Tibial nerve (tissue), 4 donors: ENCODE data around the gene CDKN2A. TPM values are rescaled to one million over a fixed set of nuclear protein-coding genes. Genes with fewer than 3 reads are reported as not detected.

ENCODE experiments used
- DNase-seq, 2 donors: peaks; one replicate each; pipeline ENCODE4 v3.0.0-alpha.2; 2019; ENCODE audit warnings: low spot score in 2 of 2
- H3K27ac ChIP-seq, 4 donors: fragments of 200-600 bp; sonication (generic) in 3 of 4; one replicate each; pipeline ENCODE4 v1.5.1; 2017 to 2019; ENCODE audit warnings: mild to moderate bottlenecking in 1 of 4
- H3K27me3 ChIP-seq, 2 donors: fragments of 200-600 bp; sonication (generic) in 1 of 2; one replicate each; pipeline versions ENCODE4 v1.5.1 to v1.6.0; 2017 to 2019
- H3K36me3 ChIP-seq, 3 donors: fragments of 200-600 bp; sonication (generic); one replicate each; pipeline ENCODE4 v1.5.1; 2018 to 2019
- H3K4me1 ChIP-seq, 4 donors: fragments of 200-600 bp; sonication (generic) in 3 of 4; one replicate each; pipeline ENCODE4 v1.5.1; 2017 to 2019
- H3K4me3 ChIP-seq, 4 donors: fragments of 200-600 bp; sonication (generic) in 3 of 4; one replicate each; pipeline ENCODE4 v1.5.1; 2017 to 2019; ENCODE audit warnings: mild to moderate bottlenecking in 1 of 4, moderate library complexity in 1 of 4
- H3K9me3 ChIP-seq, 4 donors: fragments of 200-600 bp; sonication (generic) in 3 of 4; one replicate each; pipeline ENCODE4 v1.5.1; 2017 to 2019
- EP300 ChIP-seq, 2 donors: sonication (generic); formaldehyde crosslinking; IDR thresholded peaks; one replicate each; pipeline ENCODE4 v1.6.1; 2017; ENCODE audit warnings: antibody characterized with exemption in 2 of 2, mild to moderate bottlenecking in 1 of 2
- POLR2A ChIP-seq, 2 donors: fragments of 450-650 bp; IDR thresholded peaks; one replicate each; pipeline ENCODE4 v1.6.1; 2017; ENCODE audit warnings: antibody characterized with exemption in 2 of 2, mild to moderate bottlenecking in 2 of 2, moderate library complexity in 2 of 2
- WGBS, 2 donors: methylation state at CpG; one replicate each; pipeline ENCODE4 v1.1.5; 2018; 5-methylcytosine and 5-hydroxymethylcytosine counted together
- total RNA-seq, 4 donors: library from RNA; depleted of rRNA; stranded (reverse); fragments of >200 nt; gene quantifications; one replicate each; pipeline ENCODE4 v1.1.0, GENCODE V29; 2016
- TF ChIP-seq, protein P1 (sequence below), 5 experiments: fragments of 200-600 bp in 3 of 5; fragments of 450-650 bp in 2 of 5; sonication (generic) in 3 of 5; IDR thresholded peaks; one replicate each; pipeline ENCODE4 v1.5.1; 2016 to 2019; ENCODE audit warnings: antibody characterized with exemption in 5 of 5, mild to moderate bottlenecking in 3 of 5, moderate library complexity in 2 of 5

CDKN2A gene
- total RNA-seq, 4 donors from 2014 or later: 1.7 to 11.6 (median 2.4) TPM

DNA sequence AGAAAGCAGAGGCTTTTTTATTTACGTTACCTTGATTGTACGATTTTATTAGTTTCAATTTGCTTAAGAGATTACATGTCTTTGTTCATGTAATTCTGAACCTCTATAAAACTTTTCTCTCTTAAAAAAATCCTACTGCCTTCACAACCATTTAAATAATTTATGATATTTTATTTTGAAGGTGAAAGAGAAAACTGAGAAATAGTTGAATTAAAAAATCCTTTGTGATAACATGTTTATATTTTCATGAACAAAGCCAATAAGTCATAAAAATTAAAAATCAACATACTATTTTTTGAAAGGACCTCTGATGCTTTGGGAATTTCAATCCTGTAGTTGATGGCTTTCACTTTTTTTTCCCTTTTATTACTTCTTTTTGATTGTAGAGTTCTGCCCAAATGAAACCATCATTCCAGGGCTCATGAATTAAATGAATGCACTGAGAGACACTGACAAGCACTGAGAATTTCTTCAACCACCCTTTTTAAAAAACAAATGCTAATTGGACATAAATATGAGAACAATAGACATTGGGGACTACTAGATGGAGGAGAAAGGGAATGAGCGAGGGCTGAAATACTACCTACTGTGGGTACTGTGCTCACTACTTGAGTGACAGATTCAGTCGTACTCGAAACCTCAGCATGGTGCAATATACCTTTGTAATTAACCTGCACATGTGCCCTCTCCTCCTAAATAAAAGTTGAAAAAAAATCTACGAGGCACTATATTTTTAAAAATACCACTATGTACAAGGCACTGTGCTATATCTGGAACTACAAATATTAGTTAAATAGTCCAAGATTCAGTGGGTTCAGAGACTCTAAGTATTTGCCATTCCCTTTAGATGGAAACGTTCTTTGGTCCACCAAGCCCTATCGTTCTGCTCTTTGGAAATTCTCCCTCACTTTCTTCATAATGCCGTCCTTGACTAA, 5.9 kb downstream of the CDKN2A start:
- TF ChIP-seq POLR2A (IDR thresholded peaks at IDR 0.05) (no peak), EP300 (IDR thresholded peaks at IDR 0.05) (no peak)
- TF ChIP-seq, protein P1, sequence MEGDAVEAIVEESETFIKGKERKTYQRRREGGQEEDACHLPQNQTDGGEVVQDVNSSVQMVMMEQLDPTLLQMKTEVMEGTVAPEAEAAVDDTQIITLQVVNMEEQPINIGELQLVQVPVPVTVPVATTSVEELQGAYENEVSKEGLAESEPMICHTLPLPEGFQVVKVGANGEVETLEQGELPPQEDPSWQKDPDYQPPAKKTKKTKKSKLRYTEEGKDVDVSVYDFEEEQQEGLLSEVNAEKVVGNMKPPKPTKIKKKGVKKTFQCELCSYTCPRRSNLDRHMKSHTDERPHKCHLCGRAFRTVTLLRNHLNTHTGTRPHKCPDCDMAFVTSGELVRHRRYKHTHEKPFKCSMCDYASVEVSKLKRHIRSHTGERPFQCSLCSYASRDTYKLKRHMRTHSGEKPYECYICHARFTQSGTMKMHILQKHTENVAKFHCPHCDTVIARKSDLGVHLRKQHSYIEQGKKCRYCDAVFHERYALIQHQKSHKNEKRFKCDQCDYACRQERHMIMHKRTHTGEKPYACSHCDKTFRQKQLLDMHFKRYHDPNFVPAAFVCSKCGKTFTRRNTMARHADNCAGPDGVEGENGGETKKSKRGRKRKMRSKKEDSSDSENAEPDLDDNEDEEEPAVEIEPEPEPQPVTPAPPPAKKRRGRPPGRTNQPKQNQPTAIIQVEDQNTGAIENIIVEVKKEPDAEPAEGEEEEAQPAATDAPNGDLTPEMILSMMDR (IDR thresholded peaks at IDR 0.05): no peak
- Histone ChIP-seq H3K27me3 (peaks cover 0 to 86% of the 10 kb centered on the region in 2 donors), H3K36me3 (no peaks in the 10 kb centered on the region), H3K9me3 (no peaks in the 10 kb centered on the region), H3K4me3 (no peak overlapping the region), H3K4me1 (peaks cover 0 to 8% (median under 1%) of the 10 kb centered on the region in 4 donors), H3K27ac (no peak overlapping the region)
- DNase-seq: no peak
- WGBS, 2 donors: 43 to 45% methylated on average over 9 of the region's 9 CpGs

DNA sequence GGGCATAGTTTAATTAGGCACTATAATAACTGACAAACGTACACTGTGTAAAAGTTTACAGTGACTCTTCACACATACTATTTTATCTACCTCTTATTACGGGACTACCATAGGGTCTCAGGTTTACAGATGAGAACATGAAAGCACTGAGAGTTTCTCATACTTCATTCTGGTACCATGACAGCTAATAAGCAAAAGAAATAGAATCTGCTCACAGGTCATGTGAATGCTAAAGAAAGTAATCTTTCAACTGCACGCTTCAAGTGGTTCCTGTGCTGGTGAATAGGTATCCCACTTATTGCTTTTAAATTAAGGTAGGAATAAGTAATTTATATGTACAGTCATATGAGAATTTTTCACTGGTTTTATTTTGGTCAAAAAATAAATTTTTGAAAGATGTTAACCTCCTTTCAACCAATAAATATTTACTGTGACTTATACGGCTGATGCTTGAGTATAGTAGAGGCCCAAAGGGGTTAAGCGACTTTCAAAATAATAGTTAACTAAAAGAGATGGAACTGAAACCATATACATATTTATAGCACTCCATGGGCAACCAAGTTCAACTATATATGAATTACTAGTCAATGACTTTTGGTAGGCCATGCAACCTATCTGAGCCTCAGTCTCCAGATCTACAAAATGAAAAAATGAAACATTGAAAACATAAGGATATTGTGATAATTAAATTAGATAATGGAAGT, 8.1 kb downstream of the CDKN2A start:
- TF ChIP-seq EP300 (IDR thresholded peaks at IDR 0.05) (no peak), POLR2A (IDR thresholded peaks at IDR 0.05) (no peak)
- TF ChIP-seq, protein P1 (IDR thresholded peaks at IDR 0.05): no peak
- DNase-seq: no peak
- Histone ChIP-seq H3K4me1 (peaks cover 0 to 8% (median 0%) of the 10 kb centered on the region in 4 donors), H3K4me3 (no peak overlapping the region), H3K27me3 (peaks cover 0 to 89% of the 10 kb centered on the region in 2 donors), H3K36me3 (no peaks in the 10 kb centered on the region), H3K9me3 (no peaks in the 10 kb centered on the region), H3K27ac (no peak overlapping the region)
- WGBS, 2 donors: 74 to 76% methylated on average over 5 of the region's 5 CpGs

GRCh38 chr9:21984101-21984500, 10.1 kb downstream of the CDKN2A start:
- no peak for DNase-seq
- H3K4me3 ChIP-seq: no peak overlapping the region
- H3K9me3 ChIP-seq: no peaks in the 10 kb centered on the region
- H3K27ac ChIP-seq: no peak overlapping the region
- no peaks in the 10 kb centered on the region for H3K4me1 ChIP-seq
- peaks cover 0 to 85% of the 10 kb centered on the region in 2 donors for H3K27me3 ChIP-seq
- TF ChIP-seq EP300 (IDR thresholded peaks at IDR 0.05) (no peak), POLR2A (IDR thresholded peaks at IDR 0.05) (no peak)
- TF ChIP-seq, protein P1 (IDR thresholded peaks at IDR 0.05): no peak
- no peaks in the 10 kb centered on the region for H3K36me3 ChIP-seq

DNA sequence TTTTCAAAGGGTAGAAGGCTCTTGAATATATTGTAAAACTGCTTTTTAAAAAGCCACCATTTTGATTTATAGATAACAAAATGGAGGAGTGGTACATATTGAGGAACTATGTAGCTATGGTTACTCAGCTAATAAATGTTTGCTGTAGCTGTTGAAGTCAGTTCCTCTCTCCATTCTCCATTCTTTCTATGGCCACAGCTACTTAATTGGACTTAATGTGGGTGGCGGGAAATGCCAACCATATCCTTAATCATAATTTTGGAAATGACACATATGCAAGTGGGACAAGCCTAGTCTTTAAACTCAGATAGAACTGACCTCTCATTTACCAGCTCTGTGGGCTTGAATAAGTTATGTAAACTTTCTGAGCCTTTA, 10.6 kb downstream of the CDKN2A start:
- Histone ChIP-seq H3K9me3 (no peaks in the 10 kb centered on the region), H3K27ac (no peak overlapping the region), H3K36me3 (no peaks in the 10 kb centered on the region), H3K4me3 (no peak overlapping the region), H3K27me3 (peaks cover 0 to 85% of the 10 kb centered on the region in 2 donors), H3K4me1 (no peaks in the 10 kb centered on the region)
- TF ChIP-seq EP300 (IDR thresholded peaks at IDR 0.05) (no peak), POLR2A (IDR thresholded peaks at IDR 0.05) (no peak)
- TF ChIP-seq, protein P1 (IDR thresholded peaks at IDR 0.05): no peak
- WGBS, 2 donors: 67 to 76% methylated on average over 1 of the region's 1 CpG
- no peak for DNase-seq
